ENCODE results near the gene SLC4A8.

GRCh38 chr12:51484119-51484518 is 59.5 kb downstream of the SLC4A8 start:
- TF ChIP-seq TAF1 (IDR thresholded peaks at IDR 0.05; ENCODE audit: low read depth) (no peak), NFIC (IDR thresholded peaks at IDR 0.05) (no peak), RAD21 (IDR thresholded peaks at IDR 0.05; ENCODE audit: low read depth) (no peak), REST (IDR thresholded peaks at IDR 0.05; ENCODE audit: low read depth) (no peak), EP300 (IDR thresholded peaks at IDR 0.05; ENCODE audit: borderline replicate concordance) (no peak), YY1 (IDR thresholded peaks at IDR 0.05; ENCODE audit: low read depth) (no peak)
